ENCODE measurements around the gene TPSG1. TPM values are rescaled to one million over a fixed set of nuclear protein-coding genes. Genes with fewer than 3 reads are reported as not detected.

TPSG1 gene
- total RNA-seq, 1 donor from 2014 or later, result 2.3 TPM

GRCh38 chr16:1212616-1213194 lies 12.4 kb downstream of the TPSG1 start:
- Histone ChIP-seq H3K27me3 (no peaks in the 10 kb centered on the region), H3K4me3 (no peak overlapping the region), H3K4me1 (no peaks in the 10 kb centered on the region), H3K36me3 (no peaks in the 10 kb centered on the region), H3K27ac (no peak overlapping the region), H3K9me3 (no peaks in the 10 kb centered on the region)
- ATAC-seq, result no peak
- intact Hi-C loops (cut with DNase I), result no loop called here
- no peak for DNase-seq
- no peak for TF ChIP-seq CTCF (IDR thresholded peaks at IDR 0.05)

DNA sequence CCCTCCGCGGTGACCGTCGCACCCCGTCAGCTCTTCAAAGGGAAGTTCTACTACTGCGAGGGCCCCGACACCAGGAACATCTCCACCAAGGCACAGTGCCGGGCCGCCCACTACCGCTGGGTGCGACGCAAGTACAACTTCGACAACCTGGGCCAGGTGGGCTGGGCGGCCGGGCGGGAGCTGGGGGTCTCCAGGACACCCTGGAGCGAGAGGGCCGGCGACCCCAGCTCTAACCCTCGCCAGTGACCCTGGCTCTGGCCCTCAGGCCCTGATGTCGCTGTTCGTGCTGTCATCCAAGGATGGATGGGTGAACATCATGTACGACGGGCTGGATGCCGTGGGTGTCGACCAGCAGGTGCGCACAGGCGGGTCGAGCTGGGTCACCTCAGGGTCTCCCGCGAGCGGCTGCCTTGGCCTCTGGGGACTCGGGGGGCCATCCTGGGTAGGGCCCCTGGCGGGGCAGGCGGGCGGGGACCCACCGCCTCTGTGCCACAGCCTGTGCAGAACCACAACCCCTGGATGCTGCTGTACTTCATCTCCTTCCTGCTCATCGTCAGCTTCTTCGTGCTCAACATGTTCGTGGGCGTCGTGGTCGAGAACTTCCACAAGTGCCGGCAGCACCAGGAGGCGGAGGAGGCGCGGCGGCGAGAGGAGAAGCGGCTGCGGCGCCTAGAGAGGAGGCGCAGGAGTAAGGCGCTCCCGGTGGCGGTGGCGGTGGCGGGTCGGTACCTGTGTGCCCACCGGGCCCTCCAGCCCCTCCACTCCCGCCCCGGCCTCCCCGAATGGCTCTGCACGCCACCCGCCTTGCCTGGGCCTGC lies 13.4 kb downstream of the TPSG1 start:
- TF ChIP-seq CTCF (IDR thresholded peaks at IDR 0.05), result no peak
- no peaks in the 10 kb centered on the region for H3K27me3 ChIP-seq
- ATAC-seq, result no peak
- H3K4me1 ChIP-seq, result no peaks in the 10 kb centered on the region
- no peaks in the 10 kb centered on the region for H3K36me3 ChIP-seq
- no peak overlapping the region for H3K27ac ChIP-seq
- no peak for DNase-seq
- no peaks in the 10 kb centered on the region for H3K9me3 ChIP-seq
- no peak overlapping the region for H3K4me3 ChIP-seq
- intact Hi-C loops (cut with DNase I), result no loop called here

DNA sequence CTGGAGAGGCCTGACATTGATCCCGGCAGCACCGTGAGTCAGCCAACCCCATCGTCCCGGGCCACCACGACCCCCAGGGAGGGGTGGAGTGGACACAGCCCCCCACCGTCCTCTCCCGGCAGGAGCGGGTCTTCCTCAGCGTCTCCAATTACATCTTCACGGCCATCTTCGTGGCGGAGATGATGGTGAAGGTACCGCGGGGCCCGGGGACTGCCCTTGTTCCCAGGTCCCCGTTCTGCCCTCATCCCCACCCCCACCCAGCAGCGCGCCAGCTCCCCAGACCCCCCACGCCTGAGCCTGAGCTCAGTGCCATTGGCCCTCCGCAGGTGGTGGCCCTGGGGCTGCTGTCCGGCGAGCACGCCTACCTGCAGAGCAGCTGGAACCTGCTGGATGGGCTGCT lies 14.6 kb downstream of the TPSG1 start:
- Histone ChIP-seq H3K4me3 (no peak overlapping the region), H3K36me3 (no peaks in the 10 kb centered on the region), H3K27me3 (no peaks in the 10 kb centered on the region), H3K27ac (no peak overlapping the region), H3K9me3 (no peaks in the 10 kb centered on the region), H3K4me1 (no peaks in the 10 kb centered on the region)
- intact Hi-C loops (cut with DNase I), result no loop called here
- no peak for DNase-seq
- TF ChIP-seq CTCF (IDR thresholded peaks at IDR 0.05), result no peak
- ATAC-seq, result no peak

DNA sequence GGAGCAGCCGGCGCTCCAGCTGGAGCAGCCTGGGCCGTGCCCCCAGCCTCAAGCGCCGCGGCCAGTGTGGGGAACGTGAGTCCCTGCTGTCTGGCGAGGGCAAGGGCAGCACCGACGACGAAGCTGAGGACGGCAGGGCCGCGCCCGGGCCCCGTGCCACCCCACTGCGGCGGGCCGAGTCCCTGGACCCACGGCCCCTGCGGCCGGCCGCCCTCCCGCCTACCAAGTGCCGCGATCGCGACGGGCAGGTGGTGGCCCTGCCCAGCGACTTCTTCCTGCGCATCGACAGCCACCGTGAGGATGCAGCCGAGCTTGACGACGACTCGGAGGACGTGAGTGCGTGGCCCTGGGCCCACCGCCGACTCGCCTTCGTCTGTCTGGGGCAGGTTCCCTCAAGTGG lies 16.0 kb downstream of the TPSG1 start:
- intact Hi-C loops (cut with DNase I), result no loop called here
- TF ChIP-seq CTCF (IDR thresholded peaks at IDR 0.05), result no peak
- H3K27me3 ChIP-seq, result no peaks in the 10 kb centered on the region
- ATAC-seq (no peak), DNase-seq (no peak)
- H3K4me1 ChIP-seq, result no peaks in the 10 kb centered on the region
- H3K4me3 ChIP-seq, result no peak overlapping the region
- no peaks in the 10 kb centered on the region for H3K36me3 ChIP-seq
- H3K27ac ChIP-seq, result no peak overlapping the region
- no peaks in the 10 kb centered on the region for H3K9me3 ChIP-seq

- no peak overlapping the region for H3K4me3 ChIP-seq
- ATAC-seq, result no peak
- no peaks in the 10 kb centered on the region for H3K36me3 ChIP-seq
- H3K27ac ChIP-seq, result no peak overlapping the region
- intact Hi-C loops (cut with DNase I), result no loop called here
- DNase-seq, result no peak
- H3K4me1 ChIP-seq, result no peaks in the 10 kb centered on the region
- H3K27me3 ChIP-seq, result no peaks in the 10 kb centered on the region
- H3K9me3 ChIP-seq, result no peaks in the 10 kb centered on the region
- no peak for TF ChIP-seq CTCF (IDR thresholded peaks at IDR 0.05)
Observed at GRCh38 chr16:1208239-1208830, 16.7 kb downstream of the TPSG1 start.

Data from upper lobe of right lung (tissue), 1 donor.